GM23338 (cell line): ENCODE data around the gene KARS1.

Experiments used
- CREB1 ChIP-seq: fragments of 250-450 bp; sonication (Bioruptor Pico); IDR thresholded peaks from 2 replicates; pipeline ENCODE4 v1.5.0; 2020; ENCODE audit warnings: low read depth, mild to moderate bottlenecking, moderate library complexity
- EZH2 ChIP-seq: fragments of 200-600 bp; sonication (generic); IDR thresholded peaks from one replicate; pipeline ENCODE4 v1.8.0; 2017; ENCODE audit warnings: antibody characterized with exemption, mild to moderate bottlenecking, low read depth; ENCODE audit not compliant: unreplicated experiment
- EZH2phosphoT487 ChIP-seq: fragments of 200-600 bp; sonication (generic); IDR thresholded peaks from one replicate; pipeline ENCODE4 v1.8.1; 2018; ENCODE audit warnings: antibody characterized with exemption; ENCODE audit not compliant: unreplicated experiment
- JUNB ChIP-seq: IDR thresholded peaks from one replicate; pipeline ENCODE4 v1.6.1; 2016; ENCODE audit warnings: antibody characterized with exemption; ENCODE audit not compliant: unreplicated experiment
- NANOG ChIP-seq: IDR thresholded peaks from 2 replicates; pipeline ENCODE4 v1.6.1; 2016; ENCODE audit warnings: antibody characterized with exemption, borderline replicate concordance
- POLR2AphosphoS5 ChIP-seq: IDR thresholded peaks from 2 replicates; pipeline ENCODE4 v1.6.1; 2016; ENCODE audit warnings: antibody characterized with exemption, low read depth
- STAT1 ChIP-seq: IDR thresholded peaks from one replicate; pipeline ENCODE4 v1.6.1; 2016; ENCODE audit warnings: antibody characterized with exemption; ENCODE audit not compliant: unreplicated experiment
- ZNF331 ChIP-seq: fragments of 250-450 bp; sonication (Bioruptor Pico); IDR thresholded peaks from 2 replicates; pipeline ENCODE4 v1.5.0; 2020; ENCODE audit warnings: low read depth, mild to moderate bottlenecking, moderate library complexity
- TF ChIP-seq, protein P1 (sequence below), 2 experiments: fragments of 200-600 bp in 1 of 2; sonication (generic) in 1 of 2; conservative IDR thresholded peaks; 2 replicates each; pipeline versions ENCODE4 v1.5.1 to v1.6.1; 2016 to 2017; ENCODE audit warnings: antibody characterized with exemption in 2 of 2, low read depth in 2 of 2, mild to moderate bottlenecking in 2 of 2, moderate library complexity in 1 of 2
- TF ChIP-seq, protein P2 (sequence below): IDR thresholded peaks from one replicate; pipeline ENCODE4 v1.6.1; 2018; ENCODE audit warnings: antibody characterized with exemption; ENCODE audit not compliant: unreplicated experiment

DNA sequence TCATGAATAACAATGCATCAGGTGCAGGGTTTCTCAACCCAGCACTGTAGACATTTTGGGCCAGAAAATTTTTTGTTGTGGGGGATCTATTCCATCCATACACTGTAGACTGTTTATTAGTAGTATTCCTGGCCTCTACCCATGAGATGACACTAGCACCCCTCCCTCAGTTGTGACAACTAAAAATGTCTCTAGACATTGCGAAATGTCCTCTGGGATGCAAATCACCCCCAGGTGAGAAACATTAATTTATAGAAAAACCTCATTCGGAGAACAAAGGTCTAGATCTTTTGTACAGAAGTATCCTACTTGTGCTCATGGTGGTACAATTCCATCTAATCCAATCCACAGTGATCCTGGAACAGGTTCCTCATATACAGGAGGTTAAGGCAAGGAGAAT, 28.7 kb downstream of the KARS1 start:
- TF ChIP-seq, protein P1, sequence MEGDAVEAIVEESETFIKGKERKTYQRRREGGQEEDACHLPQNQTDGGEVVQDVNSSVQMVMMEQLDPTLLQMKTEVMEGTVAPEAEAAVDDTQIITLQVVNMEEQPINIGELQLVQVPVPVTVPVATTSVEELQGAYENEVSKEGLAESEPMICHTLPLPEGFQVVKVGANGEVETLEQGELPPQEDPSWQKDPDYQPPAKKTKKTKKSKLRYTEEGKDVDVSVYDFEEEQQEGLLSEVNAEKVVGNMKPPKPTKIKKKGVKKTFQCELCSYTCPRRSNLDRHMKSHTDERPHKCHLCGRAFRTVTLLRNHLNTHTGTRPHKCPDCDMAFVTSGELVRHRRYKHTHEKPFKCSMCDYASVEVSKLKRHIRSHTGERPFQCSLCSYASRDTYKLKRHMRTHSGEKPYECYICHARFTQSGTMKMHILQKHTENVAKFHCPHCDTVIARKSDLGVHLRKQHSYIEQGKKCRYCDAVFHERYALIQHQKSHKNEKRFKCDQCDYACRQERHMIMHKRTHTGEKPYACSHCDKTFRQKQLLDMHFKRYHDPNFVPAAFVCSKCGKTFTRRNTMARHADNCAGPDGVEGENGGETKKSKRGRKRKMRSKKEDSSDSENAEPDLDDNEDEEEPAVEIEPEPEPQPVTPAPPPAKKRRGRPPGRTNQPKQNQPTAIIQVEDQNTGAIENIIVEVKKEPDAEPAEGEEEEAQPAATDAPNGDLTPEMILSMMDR (conservative IDR thresholded peaks at IDR 0.05; ENCODE audit: low read depth in 2 of 2): no peak
- TF ChIP-seq STAT1 (no peak), CREB1 (CRISPR knock-in tag) (no peak), EZH2phosphoT487 (no peak), EZH2 (no peak), NANOG (no peak), POLR2AphosphoS5 (no peak), ZNF331 (CRISPR knock-in tag) (no peak), JUNB (no peak)
- TF ChIP-seq, protein P2, sequence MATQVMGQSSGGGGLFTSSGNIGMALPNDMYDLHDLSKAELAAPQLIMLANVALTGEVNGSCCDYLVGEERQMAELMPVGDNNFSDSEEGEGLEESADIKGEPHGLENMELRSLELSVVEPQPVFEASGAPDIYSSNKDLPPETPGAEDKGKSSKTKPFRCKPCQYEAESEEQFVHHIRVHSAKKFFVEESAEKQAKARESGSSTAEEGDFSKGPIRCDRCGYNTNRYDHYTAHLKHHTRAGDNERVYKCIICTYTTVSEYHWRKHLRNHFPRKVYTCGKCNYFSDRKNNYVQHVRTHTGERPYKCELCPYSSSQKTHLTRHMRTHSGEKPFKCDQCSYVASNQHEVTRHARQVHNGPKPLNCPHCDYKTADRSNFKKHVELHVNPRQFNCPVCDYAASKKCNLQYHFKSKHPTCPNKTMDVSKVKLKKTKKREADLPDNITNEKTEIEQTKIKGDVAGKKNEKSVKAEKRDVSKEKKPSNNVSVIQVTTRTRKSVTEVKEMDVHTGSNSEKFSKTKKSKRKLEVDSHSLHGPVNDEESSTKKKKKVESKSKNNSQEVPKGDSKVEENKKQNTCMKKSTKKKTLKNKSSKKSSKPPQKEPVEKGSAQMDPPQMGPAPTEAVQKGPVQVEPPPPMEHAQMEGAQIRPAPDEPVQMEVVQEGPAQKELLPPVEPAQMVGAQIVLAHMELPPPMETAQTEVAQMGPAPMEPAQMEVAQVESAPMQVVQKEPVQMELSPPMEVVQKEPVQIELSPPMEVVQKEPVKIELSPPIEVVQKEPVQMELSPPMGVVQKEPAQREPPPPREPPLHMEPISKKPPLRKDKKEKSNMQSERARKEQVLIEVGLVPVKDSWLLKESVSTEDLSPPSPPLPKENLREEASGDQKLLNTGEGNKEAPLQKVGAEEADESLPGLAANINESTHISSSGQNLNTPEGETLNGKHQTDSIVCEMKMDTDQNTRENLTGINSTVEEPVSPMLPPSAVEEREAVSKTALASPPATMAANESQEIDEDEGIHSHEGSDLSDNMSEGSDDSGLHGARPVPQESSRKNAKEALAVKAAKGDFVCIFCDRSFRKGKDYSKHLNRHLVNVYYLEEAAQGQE: no peak
